Measurements from ENCODE around the gene USP6NL. TPM values are rescaled to one million over a fixed set of nuclear protein-coding genes. Genes with fewer than 3 reads are reported as not detected.

USP6NL gene
- total RNA-seq, 1 experiment from 2014 or later: 13.0 TPM

DNA sequence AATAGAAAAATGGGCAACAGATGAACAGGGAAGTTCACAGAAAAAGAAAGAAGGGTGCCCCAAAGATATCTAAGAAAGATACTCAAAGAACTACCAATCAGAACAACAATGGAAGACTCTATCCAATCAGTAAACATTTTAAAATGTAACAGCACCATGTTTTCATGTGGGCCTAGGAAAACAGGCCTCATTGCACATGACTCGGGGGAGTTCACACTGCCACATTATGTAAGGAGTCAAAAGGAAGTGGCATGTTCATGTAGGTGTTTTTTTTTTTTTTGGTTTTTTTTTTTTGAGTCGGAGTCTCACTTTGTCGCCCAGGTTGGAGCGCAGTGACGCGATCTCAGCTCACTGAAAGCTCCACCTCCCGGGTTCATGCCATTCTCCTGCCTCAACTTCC lies 132.2 kb downstream of the USP6NL start:
- no peak overlapping the region for H3K9ac ChIP-seq (ENCODE audit: low read length)
- H3F3A ChIP-seq (ENCODE audit: low read length, unreplicated experiment): no peaks in the 10 kb centered on the region
- no peak for ATAC-seq
- H2AFZ ChIP-seq (ENCODE audit: low read length): no peak overlapping the region
- ChIA-PET CTCF (no interaction called here), POLR2A (ENCODE audit: unreplicated experiment) (no interaction called here)
- H3K79me2 ChIP-seq (ENCODE audit: low read length): no peaks in the 10 kb centered on the region
- H3K9me3 ChIP-seq (ENCODE audit: low read length): no peaks in the 10 kb centered on the region
- no peak for DNase-seq
- no TSS peak for BruUV-seq (replicated peaks)
- TF ChIP-seq EZH2phosphoT487 (IDR thresholded peaks at IDR 0.05; ENCODE audit: borderline replicate concordance, low read length): no peak
- no peak for TF ChIP-seq EZH2 (IDR thresholded peaks at IDR 0.05; ENCODE audit: low read length, unreplicated experiment)
- TF ChIP-seq, protein P1, sequence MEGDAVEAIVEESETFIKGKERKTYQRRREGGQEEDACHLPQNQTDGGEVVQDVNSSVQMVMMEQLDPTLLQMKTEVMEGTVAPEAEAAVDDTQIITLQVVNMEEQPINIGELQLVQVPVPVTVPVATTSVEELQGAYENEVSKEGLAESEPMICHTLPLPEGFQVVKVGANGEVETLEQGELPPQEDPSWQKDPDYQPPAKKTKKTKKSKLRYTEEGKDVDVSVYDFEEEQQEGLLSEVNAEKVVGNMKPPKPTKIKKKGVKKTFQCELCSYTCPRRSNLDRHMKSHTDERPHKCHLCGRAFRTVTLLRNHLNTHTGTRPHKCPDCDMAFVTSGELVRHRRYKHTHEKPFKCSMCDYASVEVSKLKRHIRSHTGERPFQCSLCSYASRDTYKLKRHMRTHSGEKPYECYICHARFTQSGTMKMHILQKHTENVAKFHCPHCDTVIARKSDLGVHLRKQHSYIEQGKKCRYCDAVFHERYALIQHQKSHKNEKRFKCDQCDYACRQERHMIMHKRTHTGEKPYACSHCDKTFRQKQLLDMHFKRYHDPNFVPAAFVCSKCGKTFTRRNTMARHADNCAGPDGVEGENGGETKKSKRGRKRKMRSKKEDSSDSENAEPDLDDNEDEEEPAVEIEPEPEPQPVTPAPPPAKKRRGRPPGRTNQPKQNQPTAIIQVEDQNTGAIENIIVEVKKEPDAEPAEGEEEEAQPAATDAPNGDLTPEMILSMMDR (conservative IDR thresholded peaks at IDR 0.05; ENCODE audit: low read depth, low read length): no peak
- no peaks in the 10 kb centered on the region for H4K20me1 ChIP-seq (ENCODE audit: low read length)
- H3K36me3 ChIP-seq (ENCODE audit: low read depth, low read length): no peaks in the 10 kb centered on the region
- no peak overlapping the region for H3K27ac ChIP-seq (ENCODE audit: low read length)
- H3K4me3 ChIP-seq (ENCODE audit: low read length): no peak overlapping the region
- no peaks in the 10 kb centered on the region for H3K4me1 ChIP-seq (ENCODE audit: insufficient read depth, low read length)
- no peaks in the 10 kb centered on the region for H3K9me2 ChIP-seq (replicated peaks; ENCODE audit: low read length)
- intact Hi-C loops (cut with micrococcal nuclease): no loop called here
- no peak overlapping the region for H3K4me2 ChIP-seq (ENCODE audit: low read length)
- no peaks in the 10 kb centered on the region for H3K27me3 ChIP-seq (ENCODE audit: low read length)

DNA sequence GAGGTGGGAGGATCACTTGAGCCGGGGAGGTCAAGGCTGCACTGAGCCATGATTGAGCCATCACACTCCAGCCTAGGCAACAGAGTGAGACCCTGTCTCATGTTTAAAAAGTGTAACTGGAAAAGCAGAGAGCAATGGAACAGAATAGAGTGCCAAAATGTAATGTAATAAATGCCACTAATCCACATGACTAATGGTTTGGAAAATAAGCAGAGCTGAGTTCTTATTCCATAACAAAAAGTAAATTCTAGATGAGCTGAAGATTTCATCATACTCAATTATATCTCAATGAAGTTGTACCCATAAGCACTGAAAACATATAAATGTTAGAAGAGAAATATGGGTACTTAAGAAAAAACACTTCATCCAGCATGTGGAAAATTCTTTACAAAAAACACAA lies 132.6 kb downstream of the USP6NL start:
- no peak overlapping the region for H3K27ac ChIP-seq (ENCODE audit: low read length)
- H3K36me3 ChIP-seq (ENCODE audit: low read depth, low read length): no peaks in the 10 kb centered on the region
- H3K9ac ChIP-seq (ENCODE audit: low read length): no peak overlapping the region
- BruUV-seq (replicated peaks): no TSS peak
- H3K4me1 ChIP-seq (ENCODE audit: insufficient read depth, low read length): no peaks in the 10 kb centered on the region
- ATAC-seq: no peak
- intact Hi-C loops (cut with micrococcal nuclease): no loop called here
- no peaks in the 10 kb centered on the region for H3F3A ChIP-seq (ENCODE audit: low read length, unreplicated experiment)
- H2AFZ ChIP-seq (ENCODE audit: low read length): no peak overlapping the region
- no peaks in the 10 kb centered on the region for H3K9me3 ChIP-seq (ENCODE audit: low read length)
- H3K27me3 ChIP-seq (ENCODE audit: low read length): no peaks in the 10 kb centered on the region
- CTCF ChIA-PET: no interaction called here
- H4K20me1 ChIP-seq (ENCODE audit: low read length): no peaks in the 10 kb centered on the region
- no peak overlapping the region for H3K4me3 ChIP-seq (ENCODE audit: low read length)
- no peak overlapping the region for H3K4me2 ChIP-seq (ENCODE audit: low read length)
- POLR2A ChIA-PET (ENCODE audit: unreplicated experiment): no interaction called here
- DNase-seq: no peak
- H3K9me2 ChIP-seq (replicated peaks; ENCODE audit: low read length): no peaks in the 10 kb centered on the region
- H3K79me2 ChIP-seq (ENCODE audit: low read length): no peaks in the 10 kb centered on the region
- TF ChIP-seq EZH2phosphoT487 (IDR thresholded peaks at IDR 0.05; ENCODE audit: borderline replicate concordance, low read length): no peak

DNA sequence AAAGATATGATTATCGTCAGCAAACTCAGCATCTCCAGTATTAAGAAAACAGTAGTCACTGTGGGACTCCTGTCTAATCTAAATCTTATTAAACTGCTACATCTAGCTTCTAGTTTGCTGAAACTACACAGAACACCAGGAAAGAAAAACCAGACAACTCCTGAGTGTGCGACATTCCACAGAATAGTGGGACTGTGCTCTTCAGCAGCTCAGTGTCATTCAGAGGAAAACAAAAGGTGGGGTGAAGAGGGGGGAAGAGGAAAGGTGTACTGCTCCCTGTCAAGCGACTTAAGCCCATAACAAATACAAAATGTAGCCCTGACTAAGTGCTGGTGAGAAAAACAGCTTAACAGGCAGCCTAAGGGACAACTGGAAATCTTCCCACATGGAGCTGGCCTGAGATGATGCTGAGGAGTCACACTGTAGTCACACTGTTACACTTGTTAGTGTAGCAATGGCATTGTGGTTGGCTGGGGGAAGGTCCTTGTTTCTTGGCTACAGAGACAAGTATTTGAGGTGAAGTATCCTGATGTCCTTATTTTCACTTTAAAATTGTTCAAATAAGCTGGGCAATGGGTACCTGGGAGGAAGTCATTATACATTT lies 135.5 kb downstream of the USP6NL start:
- Histone ChIP-seq H3K9me2 (replicated peaks; ENCODE audit: low read length) (no peaks in the 10 kb centered on the region), H4K20me1 (ENCODE audit: low read length) (no peaks in the 10 kb centered on the region), H3K27me3 (ENCODE audit: low read length) (no peaks in the 10 kb centered on the region), H3K4me3 (ENCODE audit: low read length) (no peak overlapping the region), H3K9me3 (ENCODE audit: low read length) (no peaks in the 10 kb centered on the region), H3K4me1 (ENCODE audit: insufficient read depth, low read length) (no peaks in the 10 kb centered on the region), H3K9ac (ENCODE audit: low read length) (no peak overlapping the region), H3F3A (ENCODE audit: low read length, unreplicated experiment) (no peaks in the 10 kb centered on the region), H3K79me2 (ENCODE audit: low read length) (no peaks in the 10 kb centered on the region), H3K36me3 (ENCODE audit: low read depth, low read length) (no peaks in the 10 kb centered on the region; the same call in 1 of the 2 replicates), H3K27ac (ENCODE audit: low read length) (no peak overlapping the region), H3K4me2 (ENCODE audit: low read length) (no peak overlapping the region), H2AFZ (ENCODE audit: low read length) (no peak overlapping the region)
- no TSS peak for BruUV-seq (replicated peaks)
- intact Hi-C loops (cut with micrococcal nuclease): no loop called here
- CTCF ChIA-PET: no interaction called here
- POLR2A ChIA-PET (ENCODE audit: unreplicated experiment): no interaction called here
- TF ChIP-seq, protein P1 (conservative IDR thresholded peaks at IDR 0.05; ENCODE audit: low read depth, low read length): no peak
- TF ChIP-seq EZH2 (IDR thresholded peaks at IDR 0.05; ENCODE audit: low read length, unreplicated experiment): no peak
- no peak for TF ChIP-seq EZH2phosphoT487 (IDR thresholded peaks at IDR 0.05; ENCODE audit: borderline replicate concordance, low read length)
- DNase-seq: no peak
- ATAC-seq: peak; percentile 45; the same call in 1 of the 2 replicates

All from PC-3 (cell line).